Measurements from ENCODE around the gene GPR176. TPM values are rescaled to one million over a fixed set of nuclear protein-coding genes. Genes with fewer than 3 reads are reported as not detected.

GPR176 gene
- total and polyA plus RNA-seq, 4 donors, result 13.7 to 29.7 (median 28.2) TPM

DNA sequence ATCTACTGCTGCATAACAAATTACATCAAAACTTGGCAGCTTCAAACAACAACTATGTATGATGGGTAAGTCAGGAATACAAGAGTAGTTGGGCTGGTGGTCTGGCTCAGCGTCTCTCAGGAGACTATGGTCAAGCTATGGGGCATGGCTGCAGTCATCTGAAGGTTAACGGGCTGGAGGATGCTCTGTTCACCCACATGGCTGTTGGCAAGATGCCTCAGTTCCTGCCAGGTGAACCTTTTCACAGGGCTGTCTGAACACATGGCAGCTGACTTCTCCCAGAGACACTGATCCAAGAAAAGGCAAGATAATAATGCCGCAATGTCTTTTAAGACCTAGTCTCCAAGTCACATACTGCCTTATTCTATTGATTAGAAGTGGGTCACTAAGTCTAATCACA lies 63.7 kb downstream of the GPR176 start:
- no peak for DNase-seq (ENCODE audit: low read depth in 4 of 6, low spot score in 6 of 6)
- no peaks in the 10 kb centered on the region for H3K9me3 ChIP-seq (ENCODE audit: control insufficient read depth, insufficient read depth, low read length)
- no peak overlapping the region for H3K27ac ChIP-seq (ENCODE audit: low read depth, low read length)
- no peaks in the 10 kb centered on the region for H3K4me1 ChIP-seq (ENCODE audit: control insufficient read depth, insufficient read depth, low read length)
- 93% methylated on average over 2 of the region's 3 CpGs for WGBS (ENCODE audit: insufficient coverage)
- no peaks in the 10 kb centered on the region for H3K36me3 ChIP-seq (ENCODE audit: control insufficient read depth, insufficient read depth, low read length)
- no peak overlapping the region for H3K4me3 ChIP-seq (ENCODE audit: low read depth, low read length)
- no peaks in the 10 kb centered on the region for H3K27me3 ChIP-seq (ENCODE audit: control insufficient read depth, insufficient read depth, low read length)

DNA sequence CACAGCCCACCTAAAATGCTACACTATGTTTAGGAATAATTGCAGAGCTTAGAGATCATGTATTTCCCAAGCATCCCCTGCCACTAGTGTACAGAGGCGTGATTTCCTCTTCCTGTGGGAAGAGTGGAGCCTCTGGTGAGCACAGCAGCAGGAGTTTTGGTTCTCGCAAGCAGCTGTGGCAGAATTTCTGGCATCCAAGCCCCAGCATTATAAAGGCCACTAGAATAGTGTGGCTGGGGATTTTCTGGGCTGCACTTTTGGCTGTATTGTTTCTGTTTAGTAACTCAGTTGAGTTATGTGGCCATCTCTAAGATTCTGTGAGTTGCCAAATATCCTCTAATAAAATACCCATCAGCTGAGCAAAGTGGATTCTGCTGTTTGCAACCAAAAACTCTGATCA lies 64.7 kb downstream of the GPR176 start:
- H3K4me1 ChIP-seq (ENCODE audit: control insufficient read depth, insufficient read depth, low read length), result no peaks in the 10 kb centered on the region
- no peaks in the 10 kb centered on the region for H3K27me3 ChIP-seq (ENCODE audit: control insufficient read depth, insufficient read depth, low read length)
- DNase-seq (ENCODE audit: low read depth in 4 of 6, low spot score in 6 of 6), result no peak
- no peaks in the 10 kb centered on the region for H3K36me3 ChIP-seq (ENCODE audit: control insufficient read depth, insufficient read depth, low read length)
- H3K27ac ChIP-seq (ENCODE audit: low read depth, low read length), result no peak overlapping the region
- 33% methylated on average over 1 of the region's 2 CpGs for WGBS (ENCODE audit: insufficient coverage)
- no peaks in the 10 kb centered on the region for H3K9me3 ChIP-seq (ENCODE audit: control insufficient read depth, insufficient read depth, low read length)
- H3K4me3 ChIP-seq (ENCODE audit: low read depth, low read length), result no peak overlapping the region

- no peak for DNase-seq (ENCODE audit: low read depth in 4 of 6, low spot score in 6 of 6)
- no peak overlapping the region for H3K4me3 ChIP-seq (ENCODE audit: low read depth, low read length)
- no peak overlapping the region for H3K27ac ChIP-seq (ENCODE audit: low read depth, low read length)
- H3K9me3 ChIP-seq (ENCODE audit: control insufficient read depth, insufficient read depth, low read length), result no peaks in the 10 kb centered on the region
- no peaks in the 10 kb centered on the region for H3K27me3 ChIP-seq (ENCODE audit: control insufficient read depth, insufficient read depth, low read length)
- H3K4me1 ChIP-seq (ENCODE audit: control insufficient read depth, insufficient read depth, low read length), result no peaks in the 10 kb centered on the region
- H3K36me3 ChIP-seq (ENCODE audit: control insufficient read depth, insufficient read depth, low read length), result no peaks in the 10 kb centered on the region
Measured at GRCh38 chr15:39854161-39854560, 65.9 kb downstream of the GPR176 start.

- H3K27ac ChIP-seq (ENCODE audit: low read depth, low read length), result no peak overlapping the region
Measured at GRCh38 chr15:39852250-39852649, 67.8 kb downstream of the GPR176 start.

DNA sequence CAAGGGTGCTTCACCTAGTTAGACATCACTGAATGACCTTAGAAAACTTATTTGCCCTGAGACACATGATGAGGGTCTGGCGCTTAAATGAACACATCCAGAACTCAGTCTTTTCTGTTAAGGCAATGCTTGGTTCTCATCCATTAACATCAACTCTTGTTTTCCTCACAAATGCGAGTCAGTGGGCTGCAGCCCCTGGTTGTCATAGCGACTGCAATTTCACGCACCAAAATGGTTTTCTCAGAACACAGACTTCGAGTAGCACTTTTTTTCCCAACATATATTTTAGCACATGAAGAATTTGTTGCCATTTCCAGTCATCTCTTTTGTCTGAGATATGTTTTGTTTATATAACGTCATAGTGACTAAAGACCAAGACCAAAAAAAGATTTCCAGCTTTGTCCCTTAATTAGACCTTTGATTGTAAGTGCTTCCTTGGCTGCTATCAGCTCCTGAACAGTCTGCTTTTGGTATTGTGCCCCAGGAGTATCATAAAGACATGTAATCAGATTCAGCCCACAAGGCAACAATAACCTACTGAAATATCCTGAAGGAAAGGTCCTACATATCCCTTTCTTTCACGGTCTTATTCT lies 68.5 kb downstream of the GPR176 start:
- Histone ChIP-seq H3K4me3 (ENCODE audit: low read depth, low read length) (no peak overlapping the region), H3K4me1 (ENCODE audit: control insufficient read depth, insufficient read depth, low read length) (no peaks in the 10 kb centered on the region), H3K27ac (ENCODE audit: low read depth, low read length) (no peak overlapping the region), H3K36me3 (ENCODE audit: control insufficient read depth, insufficient read depth, low read length) (no peaks in the 10 kb centered on the region), H3K27me3 (ENCODE audit: control insufficient read depth, insufficient read depth, low read length) (no peaks in the 10 kb centered on the region), H3K9me3 (ENCODE audit: control insufficient read depth, insufficient read depth, low read length) (no peaks in the 10 kb centered on the region)
- peak in 2 of 6 donors; percentile 88 to 94 for DNase-seq (ENCODE audit: low read depth in 4 of 6, low spot score in 6 of 6)
- 13% methylated on average over 3 of the region's 7 CpGs for WGBS (ENCODE audit: insufficient coverage)

More at GRCh38 chr15:39852250-39852649, 67.8 kb downstream of the GPR176 start:
- Histone ChIP-seq H3K4me1 (ENCODE audit: control insufficient read depth, insufficient read depth, low read length) (no peaks in the 10 kb centered on the region), H3K36me3 (ENCODE audit: control insufficient read depth, insufficient read depth, low read length) (no peaks in the 10 kb centered on the region), H3K27me3 (ENCODE audit: control insufficient read depth, insufficient read depth, low read length) (no peaks in the 10 kb centered on the region), H3K4me3 (ENCODE audit: low read depth, low read length) (no peak overlapping the region), H3K9me3 (ENCODE audit: control insufficient read depth, insufficient read depth, low read length) (no peaks in the 10 kb centered on the region)
- DNase-seq (ENCODE audit: low read depth in 4 of 6, low spot score in 6 of 6), result peak in 1 of 6 donors; percentile 24
- WGBS (ENCODE audit: insufficient coverage), result 100% methylated on average over 1 of the region's 1 CpG

DNA sequence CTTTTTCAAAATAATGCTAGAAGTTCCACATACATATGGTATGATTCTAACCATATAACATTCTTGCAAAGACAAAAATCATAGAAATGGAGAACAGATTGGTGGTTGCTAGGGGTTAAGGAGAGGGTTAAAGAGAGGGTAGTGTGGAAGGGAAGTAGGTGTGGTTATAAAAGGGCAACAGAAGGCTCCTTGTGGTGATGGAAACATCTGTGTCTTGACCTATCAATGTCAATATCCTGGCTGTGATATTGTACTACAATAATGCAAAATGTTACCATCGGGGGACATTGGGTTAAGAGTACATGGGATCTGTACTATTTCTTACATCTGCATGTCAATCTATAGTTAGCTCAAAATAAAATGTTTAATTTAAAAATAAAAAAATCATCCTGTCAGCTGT lies 69.6 kb downstream of the GPR176 start:
- DNase-seq (ENCODE audit: low read depth in 4 of 6, low spot score in 6 of 6), result no peak
- WGBS (ENCODE audit: insufficient coverage), result no CpG with 5 or more reads among the region's 1 CpG
- Histone ChIP-seq H3K4me3 (ENCODE audit: low read depth, low read length) (no peak overlapping the region), H3K36me3 (ENCODE audit: control insufficient read depth, insufficient read depth, low read length) (no peaks in the 10 kb centered on the region), H3K9me3 (ENCODE audit: control insufficient read depth, insufficient read depth, low read length) (no peaks in the 10 kb centered on the region), H3K27ac (ENCODE audit: low read depth, low read length) (no peak overlapping the region), H3K27me3 (ENCODE audit: control insufficient read depth, insufficient read depth, low read length) (no peaks in the 10 kb centered on the region), H3K4me1 (ENCODE audit: control insufficient read depth, insufficient read depth, low read length) (no peaks in the 10 kb centered on the region)

- Histone ChIP-seq H3K27ac (ENCODE audit: low read depth, low read length) (no peak overlapping the region), H3K4me3 (ENCODE audit: low read depth, low read length) (no peak overlapping the region), H3K27me3 (ENCODE audit: control insufficient read depth, insufficient read depth, low read length) (no peaks in the 10 kb centered on the region), H3K4me1 (ENCODE audit: control insufficient read depth, insufficient read depth, low read length) (no peaks in the 10 kb centered on the region), H3K9me3 (ENCODE audit: control insufficient read depth, insufficient read depth, low read length) (no peaks in the 10 kb centered on the region), H3K36me3 (ENCODE audit: control insufficient read depth, insufficient read depth, low read length) (no peaks in the 10 kb centered on the region)
- WGBS (ENCODE audit: insufficient coverage), result 100% methylated on average over 2 of the region's 2 CpGs
- DNase-seq (ENCODE audit: low read depth in 4 of 6, low spot score in 6 of 6), result no peak
Measured at GRCh38 chr15:39846108-39846507, 74.0 kb downstream of the GPR176 start.

DNA sequence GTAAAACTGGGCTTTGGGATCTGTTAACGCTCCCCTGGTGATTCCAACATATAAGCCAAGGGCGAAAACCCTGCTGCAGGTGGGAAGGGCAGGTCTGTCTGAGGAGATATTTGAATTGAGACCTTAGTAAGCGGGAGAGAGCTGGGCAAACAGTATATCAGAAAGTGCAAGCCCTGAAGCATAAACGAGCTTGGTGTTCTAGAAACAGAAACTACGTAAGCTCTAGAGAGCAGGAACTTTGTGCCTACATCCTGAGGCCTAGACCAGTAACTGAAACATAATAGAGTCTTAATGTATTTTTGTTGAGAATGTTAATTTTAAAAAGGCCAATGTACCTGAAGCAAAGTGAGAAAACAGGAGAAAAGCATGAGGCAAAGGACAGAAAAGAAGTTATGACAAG lies 74.5 kb downstream of the GPR176 start:
- Histone ChIP-seq H3K27me3 (ENCODE audit: control insufficient read depth, insufficient read depth, low read length) (no peaks in the 10 kb centered on the region), H3K4me3 (ENCODE audit: low read depth, low read length) (no peak overlapping the region), H3K9me3 (ENCODE audit: control insufficient read depth, insufficient read depth, low read length) (no peaks in the 10 kb centered on the region), H3K27ac (ENCODE audit: low read depth, low read length) (no peak overlapping the region), H3K4me1 (ENCODE audit: control insufficient read depth, insufficient read depth, low read length) (no peaks in the 10 kb centered on the region), H3K36me3 (ENCODE audit: control insufficient read depth, insufficient read depth, low read length) (no peaks in the 10 kb centered on the region)
- 97% methylated on average over 5 of the region's 5 CpGs for WGBS (ENCODE audit: insufficient coverage)
- DNase-seq (ENCODE audit: low read depth in 4 of 6, low spot score in 6 of 6), result no peak

GRCh38 chr15:39843565-39843964 lies 76.5 kb downstream of the GPR176 start:
- H3K4me3 ChIP-seq (ENCODE audit: low read depth, low read length), result no peak overlapping the region
- no peaks in the 10 kb centered on the region for H3K9me3 ChIP-seq (ENCODE audit: control insufficient read depth, insufficient read depth, low read length)
- no peaks in the 10 kb centered on the region for H3K36me3 ChIP-seq (ENCODE audit: control insufficient read depth, insufficient read depth, low read length)
- no peaks in the 10 kb centered on the region for H3K27me3 ChIP-seq (ENCODE audit: control insufficient read depth, insufficient read depth, low read length)
- no peak for DNase-seq (ENCODE audit: low read depth in 4 of 6, low spot score in 6 of 6)
- 100% methylated on average over 1 of the region's 2 CpGs for WGBS (ENCODE audit: insufficient coverage)
- H3K4me1 ChIP-seq (ENCODE audit: control insufficient read depth, insufficient read depth, low read length), result no peaks in the 10 kb centered on the region
- no peak overlapping the region for H3K27ac ChIP-seq (ENCODE audit: low read depth, low read length)

DNA sequence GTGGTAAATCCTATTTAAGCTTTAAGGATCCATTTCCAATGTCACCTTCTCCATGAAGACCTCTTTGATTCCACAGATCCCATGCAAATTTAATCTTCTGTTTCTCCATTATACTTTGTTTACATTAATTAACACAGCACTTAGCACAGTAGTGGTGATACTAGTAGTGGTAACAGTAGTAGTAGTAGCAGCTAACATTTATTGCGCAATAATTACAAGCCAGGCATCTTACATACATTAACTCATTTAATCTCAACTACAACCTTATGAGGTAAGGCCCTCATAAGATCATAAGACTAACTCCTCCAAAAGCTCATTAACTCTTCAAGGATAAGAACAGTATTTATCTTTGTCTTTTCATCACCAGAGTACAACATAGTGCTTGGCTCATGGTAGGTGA lies 82.6 kb downstream of the GPR176 start:
- whole genome bisulfite sequencing (ENCODE audit: insufficient coverage), result no CpG with 5 or more reads among the region's 1 CpG

More for the DNA sequence above, 82.6 kb downstream of the GPR176 start:
- H3K4me1 ChIP-seq (ENCODE audit: control insufficient read depth, insufficient read depth, low read length), result peaks cover 2% of the 10 kb centered on the region
- no peak overlapping the region for H3K27ac ChIP-seq (ENCODE audit: low read depth, low read length)
- H3K27me3 ChIP-seq (ENCODE audit: control insufficient read depth, insufficient read depth, low read length), result no peaks in the 10 kb centered on the region
- no peak for DNase-seq (ENCODE audit: low read depth in 4 of 6, low spot score in 6 of 6)
- no peak overlapping the region for H3K4me3 ChIP-seq (ENCODE audit: low read depth, low read length)
- no peaks in the 10 kb centered on the region for H3K36me3 ChIP-seq (ENCODE audit: control insufficient read depth, insufficient read depth, low read length)
- H3K9me3 ChIP-seq (ENCODE audit: control insufficient read depth, insufficient read depth, low read length), result no peaks in the 10 kb centered on the region

All from spinal cord (tissue), 10 donors.